Effector CD4-positive, alpha-beta T cell (primary cell): ENCODE measurements around the gene PAPSS2.

Experiments used
- DNase-seq: peaks from one replicate; pipeline ENCODE4 v3.0.0-alpha.2; 2020

The PAPSS2 gene

DNA sequence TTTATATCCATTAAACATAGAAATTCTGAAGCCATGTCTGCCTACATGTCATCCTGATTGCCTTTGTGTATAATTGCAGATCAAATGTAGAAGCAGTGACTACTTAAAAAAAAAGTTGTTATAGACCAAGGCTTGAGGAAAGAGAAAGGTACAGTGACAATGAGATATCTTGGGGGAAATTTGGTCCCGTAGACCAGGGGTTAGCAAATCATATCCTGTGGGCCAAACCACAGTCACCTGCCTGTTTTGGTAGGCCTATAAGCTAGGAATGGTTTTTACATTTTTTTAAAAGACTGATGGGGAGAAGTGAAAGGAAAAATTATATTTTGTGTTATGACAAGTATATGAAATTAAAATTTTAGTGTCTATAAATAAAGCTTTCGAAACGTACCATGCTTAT, 12.9 kb downstream of the PAPSS2 start:
- no peak for DNase-seq

DNA sequence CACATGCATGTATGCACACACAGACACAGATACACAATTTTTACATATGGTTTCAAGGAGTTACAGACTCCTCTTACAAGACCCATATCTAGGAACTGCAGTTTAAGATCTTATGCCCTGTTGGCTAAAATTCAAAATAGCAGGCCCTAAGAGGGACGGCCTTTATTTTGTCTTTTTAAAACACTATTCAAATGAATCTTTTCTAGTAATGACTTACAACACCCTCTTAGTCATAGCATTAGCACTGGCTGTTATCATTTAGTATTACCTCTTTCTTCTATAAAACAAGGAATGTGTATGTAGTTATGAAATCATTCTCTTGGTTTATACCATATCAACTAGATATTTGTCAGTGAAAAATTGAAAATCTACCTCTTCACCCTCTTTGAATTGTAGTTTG, 15.3 kb downstream of the PAPSS2 start:
- no peak for DNase-seq

DNA sequence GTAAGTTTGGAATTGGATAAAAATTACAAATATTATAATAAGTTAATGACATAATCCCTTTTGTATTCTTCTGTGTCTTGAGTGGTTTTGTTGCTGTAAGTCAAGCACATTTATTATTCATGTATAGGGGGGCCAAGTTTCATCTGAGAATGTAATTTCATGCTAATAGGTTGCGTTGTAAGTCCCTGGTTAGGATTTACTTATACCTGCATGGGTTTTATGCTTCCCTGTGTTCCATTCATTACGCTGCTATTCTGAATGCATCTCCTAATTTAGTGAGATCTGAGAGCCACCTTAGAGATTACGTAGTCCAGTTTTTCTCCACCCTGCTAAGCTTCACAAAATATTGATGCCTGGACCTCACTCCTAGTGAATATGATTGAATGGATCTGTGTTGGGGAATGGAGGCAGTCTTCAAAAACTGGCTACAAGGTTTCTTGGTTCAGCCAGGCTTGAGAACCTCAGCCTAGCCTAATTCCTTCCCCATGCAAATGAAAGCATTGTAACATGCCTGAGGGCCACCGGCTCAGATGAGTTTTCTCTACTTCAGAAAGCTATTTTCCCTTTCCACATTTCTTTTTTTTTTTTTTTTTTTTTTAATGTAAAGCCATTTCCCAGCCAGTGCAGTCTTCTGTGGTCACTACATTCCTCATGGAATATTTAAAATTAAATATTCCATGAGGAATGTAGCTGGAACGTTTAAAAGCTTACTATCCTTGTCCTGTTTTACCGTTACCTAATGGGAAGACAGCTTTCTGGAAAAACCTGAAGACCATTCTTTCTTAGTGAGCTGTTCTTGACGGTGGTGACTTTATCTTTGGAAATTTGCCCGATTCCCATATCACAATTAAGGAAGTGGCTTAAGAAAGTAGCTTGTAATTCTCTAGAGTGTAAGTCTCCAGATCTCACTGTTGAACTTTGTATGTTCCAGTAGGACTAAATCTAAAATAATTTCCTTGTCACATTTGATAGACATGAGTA, 16.0 kb downstream of the PAPSS2 start:
- DNase-seq: no peak

DNA sequence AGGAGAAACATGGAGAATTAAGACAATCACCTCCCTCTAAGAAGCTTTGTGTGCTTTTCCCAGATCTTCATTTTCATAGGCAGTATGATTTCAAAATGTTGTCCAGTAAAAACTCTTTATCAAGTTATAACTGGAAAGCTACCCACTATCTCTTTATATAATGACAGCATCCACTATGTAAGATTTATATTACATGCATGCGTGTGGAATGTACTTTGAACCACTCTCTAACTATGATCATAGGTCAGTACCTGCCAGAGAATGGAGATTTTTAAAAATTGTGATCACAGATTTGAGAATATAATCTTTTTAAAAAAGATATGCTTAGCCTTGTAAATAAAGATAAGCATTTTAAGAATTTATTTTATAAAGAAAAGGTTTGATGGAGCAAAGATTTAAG, 17.9 kb downstream of the PAPSS2 start:
- DNase-seq: no peak

DNA sequence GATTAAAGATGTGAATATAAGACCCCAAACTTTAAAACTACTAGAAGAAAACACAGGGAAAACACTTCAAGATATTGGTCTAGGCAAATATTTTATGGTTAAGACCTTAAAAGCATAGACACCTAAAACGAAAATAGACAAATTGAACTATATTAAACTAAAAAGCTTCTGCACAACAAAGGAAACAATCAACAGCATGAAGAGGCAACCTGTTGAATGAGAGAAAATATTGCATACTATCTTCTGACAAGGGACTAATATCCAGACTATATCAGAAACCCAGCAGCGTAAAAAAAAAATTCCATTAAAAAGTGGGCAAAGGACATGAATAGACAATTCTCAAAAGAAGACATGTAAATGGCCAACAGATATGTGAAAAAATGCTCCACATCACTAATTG, 18.6 kb downstream of the PAPSS2 start:
- no peak for DNase-seq

DNA sequence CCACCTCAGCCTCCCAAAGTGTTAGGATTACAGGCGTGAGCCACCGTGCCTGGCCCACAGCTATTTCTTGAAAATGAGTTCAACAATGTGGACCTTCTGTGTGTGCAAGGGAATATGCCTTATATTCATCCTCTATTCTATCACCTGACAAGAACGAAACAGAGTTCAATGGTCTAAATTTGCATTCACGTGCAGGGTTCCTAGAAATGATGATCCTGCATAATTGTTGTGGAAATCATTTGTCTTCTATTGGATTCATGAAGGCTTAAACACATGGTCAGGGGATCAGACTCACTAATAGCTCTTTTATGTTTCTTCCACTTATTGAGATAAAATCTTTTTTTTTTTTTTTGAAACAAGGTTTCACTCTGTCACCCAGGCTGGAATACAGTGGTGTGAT, 23.7 kb downstream of the PAPSS2 start:
- DNase-seq: no peak

DNA sequence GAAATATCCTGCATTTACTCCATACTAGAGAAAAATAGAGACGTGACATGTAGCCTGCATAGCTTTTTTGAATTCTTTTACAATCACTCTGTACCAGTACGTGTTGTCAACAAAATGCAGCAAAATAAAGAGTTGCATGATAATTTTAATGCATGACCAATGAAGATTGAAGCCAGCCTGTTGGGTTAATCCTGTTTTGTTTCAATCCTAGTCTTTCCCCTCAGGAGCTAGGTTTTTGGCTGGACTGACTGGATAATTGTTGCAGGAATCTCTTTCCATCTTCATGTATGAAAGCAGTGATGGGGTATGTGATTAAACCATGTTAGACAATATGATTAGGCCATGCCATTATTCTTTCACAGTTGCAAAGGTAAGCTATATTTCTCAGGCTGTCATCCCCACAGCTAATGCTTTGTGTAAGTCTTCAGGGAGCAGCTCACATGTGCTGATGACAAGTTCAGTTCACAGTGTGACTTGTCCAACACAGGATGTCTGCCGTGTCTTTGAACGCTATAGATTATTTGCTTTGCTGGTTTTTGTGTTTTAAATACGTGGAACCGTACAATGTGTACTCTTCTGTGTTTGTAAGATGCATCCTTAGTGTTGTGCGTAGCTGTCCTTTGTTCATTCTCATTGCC, 24.4 kb downstream of the PAPSS2 start:
- no peak for DNase-seq

DNA sequence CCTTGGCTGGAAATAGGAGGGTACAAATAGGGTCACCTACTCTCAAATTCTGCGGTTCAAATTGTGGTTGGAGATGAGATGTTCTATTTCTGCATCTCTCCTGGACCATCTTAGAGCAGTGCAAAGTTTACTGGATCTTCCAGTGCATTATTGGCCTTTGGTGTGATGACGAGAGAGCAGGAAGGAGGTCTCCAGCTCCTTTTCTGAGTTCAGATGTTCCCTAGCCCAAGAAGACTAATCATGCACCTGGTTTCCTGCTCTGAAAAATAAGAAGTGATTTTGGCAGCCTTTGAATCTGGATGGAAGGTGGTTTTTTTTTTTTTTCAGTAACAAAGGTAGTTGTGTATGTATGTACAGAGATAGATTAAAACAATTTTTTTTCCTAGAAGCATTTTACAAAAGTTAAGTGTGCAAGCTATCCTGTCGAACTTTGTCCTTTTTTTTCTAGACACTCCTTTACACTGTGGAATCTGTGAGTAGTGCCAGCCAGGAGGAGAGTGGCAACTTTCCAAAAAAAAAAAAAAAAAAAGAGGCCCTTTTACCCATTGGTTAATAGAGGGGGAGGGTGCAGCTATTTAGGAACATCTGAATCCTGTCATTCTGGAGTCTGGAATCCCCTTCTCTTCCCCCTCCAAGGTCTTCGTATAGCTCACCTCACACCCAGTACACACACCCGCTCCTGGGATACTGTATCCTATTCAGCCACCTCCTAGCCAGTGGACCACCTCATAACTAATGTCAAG, 26.3 kb downstream of the PAPSS2 start:
- no peak for DNase-seq

DNA sequence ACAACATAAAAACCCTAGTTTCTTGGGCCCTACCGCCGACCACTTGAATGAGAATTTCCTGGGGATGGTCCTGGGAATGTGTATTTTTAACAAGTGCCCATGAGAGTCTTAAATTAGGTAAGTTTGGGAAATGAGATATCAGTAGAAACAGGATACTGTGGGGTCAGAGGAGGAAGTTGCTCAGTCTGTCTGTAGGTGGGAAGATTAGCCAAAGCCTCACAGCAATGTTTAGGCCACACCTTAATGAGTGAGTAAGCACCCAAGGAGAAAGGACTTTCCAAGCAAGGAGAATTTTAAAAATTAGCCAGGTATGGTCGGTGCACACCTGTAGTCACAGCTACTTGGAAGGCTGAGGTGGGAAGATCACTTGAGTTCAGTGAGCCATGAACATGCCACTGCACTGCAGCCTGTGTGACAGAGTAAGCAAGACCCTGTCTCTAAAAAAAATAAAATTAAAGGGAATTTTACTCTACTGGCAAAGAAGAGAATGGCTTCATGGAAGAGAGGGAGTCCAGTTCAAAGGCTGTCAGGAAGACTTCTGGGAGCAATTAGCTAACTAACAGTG, 31.9 kb downstream of the PAPSS2 start:
- DNase-seq: no peak

DNA sequence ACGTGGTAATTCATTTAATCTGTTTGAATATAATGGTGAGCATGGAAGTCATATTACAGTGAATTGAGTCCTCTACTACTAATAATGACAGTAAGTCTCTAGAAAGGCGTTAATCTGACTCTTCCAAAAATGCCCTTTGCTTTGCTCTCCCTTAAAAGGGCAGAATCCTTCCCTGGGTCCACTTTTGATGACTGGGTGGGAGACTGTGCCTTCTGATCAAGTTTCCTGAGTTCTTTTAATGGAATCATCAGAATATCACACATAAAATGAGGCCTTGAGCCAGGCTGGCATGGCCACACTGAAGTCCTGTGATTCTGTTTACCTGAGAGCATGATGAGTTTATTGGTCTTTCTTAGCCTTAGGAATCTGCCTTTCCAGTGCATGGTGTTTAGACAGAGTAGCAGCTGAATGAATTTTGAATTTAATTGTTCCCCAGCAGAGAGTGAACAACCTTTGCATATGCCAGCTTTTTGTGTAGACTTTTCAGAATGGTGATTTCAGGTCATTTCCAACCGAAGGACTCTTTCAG, 33.3 kb downstream of the PAPSS2 start:
- DNase-seq: no peak

DNA sequence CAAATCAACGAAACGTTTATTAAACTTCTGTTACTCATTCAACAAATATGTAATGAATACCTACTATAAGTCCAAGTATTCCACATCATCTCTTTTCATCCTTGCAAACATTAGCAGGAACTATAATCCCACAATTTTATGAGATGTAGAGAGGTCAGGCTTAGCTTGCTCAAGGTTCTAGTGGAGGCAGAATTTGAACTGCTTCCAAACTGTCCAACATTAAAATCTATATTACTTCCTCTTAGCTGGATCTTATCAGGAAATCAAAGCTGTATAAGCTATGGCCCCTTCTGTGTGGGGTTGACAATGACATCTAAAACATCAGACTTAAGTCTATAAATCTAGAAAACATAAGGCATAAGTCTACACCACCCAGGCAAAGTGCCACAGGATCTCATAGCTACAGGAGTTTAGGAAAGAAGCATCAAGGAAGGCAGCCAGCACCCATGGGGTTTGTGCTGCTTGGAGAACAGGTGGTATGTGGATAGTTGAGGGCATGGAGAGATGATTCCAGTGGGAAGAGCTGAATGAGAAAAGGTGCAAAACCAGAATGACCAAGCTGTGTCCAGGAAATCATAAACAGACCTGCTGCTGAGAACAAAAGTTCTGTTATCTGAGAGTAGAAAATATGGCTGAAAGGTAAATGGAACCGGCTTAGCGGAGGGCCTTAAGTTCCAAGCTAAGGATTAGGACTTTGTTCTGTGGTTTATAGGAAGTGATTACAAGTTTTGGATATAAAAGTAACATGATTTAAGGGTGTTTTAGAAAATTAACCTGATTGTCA, 34.5 kb downstream of the PAPSS2 start:
- DNase-seq: no peak

DNA sequence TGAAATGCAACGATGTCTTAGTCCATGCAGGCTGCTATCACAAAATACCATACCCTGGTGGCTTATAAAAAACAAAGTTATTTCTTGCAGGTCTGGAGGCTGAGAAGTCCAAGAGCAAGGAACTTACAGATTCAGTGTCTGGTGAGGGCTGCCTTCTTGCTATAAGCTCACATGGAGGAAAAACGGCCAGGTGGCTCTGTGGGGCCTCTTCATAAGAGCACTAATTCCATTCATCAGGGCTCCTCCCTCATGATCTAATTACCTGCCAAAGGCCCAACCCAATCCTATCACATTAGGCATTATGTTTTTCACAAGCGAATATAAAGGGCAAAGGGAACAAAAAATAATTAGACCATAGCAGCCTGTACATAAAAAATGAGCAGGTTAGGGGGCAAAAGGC, 35.4 kb downstream of the PAPSS2 start:
- DNase-seq: no peak

DNA sequence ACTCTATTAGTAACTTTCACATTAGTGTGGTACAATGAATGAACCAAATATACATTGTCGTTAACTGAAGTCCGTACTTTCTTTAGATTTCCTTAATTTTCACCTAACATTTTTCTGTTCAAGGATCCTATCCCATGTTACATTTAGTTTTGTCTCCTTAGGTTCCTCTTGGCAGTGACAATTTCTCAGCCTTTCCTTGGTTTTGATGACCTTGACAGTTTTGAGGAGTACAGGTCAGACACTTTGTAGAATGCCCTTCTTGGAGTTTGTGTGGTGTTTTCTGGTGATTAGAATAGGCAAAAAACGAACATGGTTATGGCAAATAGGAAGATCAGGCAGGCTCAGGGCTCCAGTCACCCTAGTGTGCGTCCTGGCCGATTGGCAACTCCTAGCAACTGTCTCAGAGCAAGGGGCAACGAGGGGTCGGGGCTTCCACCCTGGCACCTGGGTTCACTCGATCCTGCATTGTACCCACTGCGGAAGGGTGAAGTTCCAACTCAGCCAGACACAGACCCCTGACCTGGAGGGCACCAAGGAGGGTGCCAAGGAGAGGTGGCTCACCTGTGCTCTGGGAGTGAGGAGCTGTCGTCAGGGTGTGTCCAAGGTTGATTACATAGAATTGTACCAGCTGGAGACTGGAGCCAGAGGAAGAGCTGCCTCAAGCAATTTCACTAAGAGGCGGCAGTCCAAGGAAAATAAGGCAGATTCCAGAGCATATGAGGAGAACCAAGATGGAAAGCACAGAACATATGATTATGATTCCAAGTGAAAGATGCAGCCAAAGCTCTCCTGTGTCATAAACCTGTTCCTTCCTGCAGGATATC, 37.5 kb downstream of the PAPSS2 start:
- DNase-seq: no peak

DNA sequence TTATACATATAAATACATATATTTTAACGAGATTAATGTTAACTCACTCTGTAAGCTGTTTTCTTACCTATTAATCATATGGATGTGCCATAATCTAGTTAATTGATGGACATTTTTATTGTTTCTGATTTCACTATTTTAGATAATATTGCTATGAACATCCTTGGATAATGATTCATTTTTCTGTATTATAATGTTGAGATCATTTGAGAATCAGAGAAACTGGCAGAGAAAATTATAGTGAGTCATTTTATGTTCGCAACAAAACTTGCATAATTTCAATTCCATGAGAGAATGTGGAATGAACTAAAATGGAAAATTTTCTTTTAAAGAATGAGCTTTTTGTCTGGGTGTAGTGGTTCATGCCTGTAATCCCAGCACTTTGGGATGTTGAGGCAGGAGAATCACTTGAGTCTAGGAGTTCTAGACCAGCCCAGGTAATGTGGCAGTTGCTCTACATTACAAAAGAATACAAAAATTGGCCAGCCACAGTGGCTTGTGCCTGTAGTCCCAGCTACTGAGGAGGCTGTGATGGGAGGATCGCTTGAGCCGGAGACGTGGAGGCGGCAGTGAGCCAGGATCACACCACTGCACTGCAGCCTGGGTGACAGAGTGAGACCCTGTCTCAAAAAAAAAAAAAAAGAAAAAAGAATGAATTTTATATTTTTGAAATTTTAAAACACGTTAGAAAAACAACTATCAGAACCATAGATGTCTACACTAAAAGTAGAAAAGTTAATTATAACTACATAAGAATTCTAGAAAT, 40.5 kb downstream of the PAPSS2 start:
- DNase-seq: no peak

DNA sequence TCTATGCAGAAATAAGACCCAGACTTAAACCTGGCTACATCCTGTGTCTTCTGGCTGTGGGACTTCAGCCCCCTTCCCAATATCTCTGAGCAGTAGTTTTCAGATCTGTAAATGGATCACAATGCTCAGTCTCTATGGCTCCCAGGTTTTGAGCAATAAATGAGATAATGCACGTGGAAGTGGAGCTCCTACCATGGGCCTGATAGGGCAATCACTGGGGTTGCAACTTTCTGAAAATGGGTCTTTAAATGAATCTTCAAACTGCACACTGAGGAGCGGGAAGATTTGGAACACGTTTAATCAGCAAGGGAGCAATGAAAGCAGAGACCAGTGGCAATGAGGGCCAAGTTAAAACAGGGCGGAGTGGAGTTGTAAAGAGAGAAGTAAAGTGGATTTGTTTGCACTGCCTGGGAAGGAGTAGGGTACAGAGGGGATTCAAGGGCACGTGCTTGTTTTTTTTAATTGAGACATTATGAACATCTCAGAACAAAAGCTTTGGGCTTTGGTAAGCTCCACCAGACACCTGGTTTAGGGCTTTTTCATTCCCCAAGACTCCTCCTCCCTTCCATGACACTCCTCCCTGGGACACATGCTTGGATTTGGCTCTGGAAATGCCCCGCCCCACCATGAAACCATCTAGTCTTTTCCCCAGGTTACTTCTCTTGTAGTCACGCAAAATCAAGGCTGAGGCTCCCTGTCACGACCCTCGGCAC, 42.7 kb downstream of the PAPSS2 start:
- DNase-seq: no peak

DNA sequence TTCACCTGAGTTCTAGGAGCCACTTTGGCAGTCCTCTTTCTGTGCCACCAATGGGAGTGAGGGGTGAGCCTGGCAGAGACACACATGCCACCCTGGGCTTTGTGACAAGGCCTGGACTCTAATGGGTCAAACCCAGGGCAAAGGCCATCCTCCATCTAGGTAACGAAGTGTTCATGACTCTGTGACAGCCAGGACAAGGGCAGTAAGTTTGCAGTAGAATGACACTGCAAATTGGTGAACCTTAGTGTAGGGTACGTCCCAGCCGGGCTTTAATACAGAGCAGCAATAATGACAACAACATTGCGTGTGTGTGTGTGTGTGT, 43.3 kb downstream of the PAPSS2 start:
- DNase-seq: no peak

DNA sequence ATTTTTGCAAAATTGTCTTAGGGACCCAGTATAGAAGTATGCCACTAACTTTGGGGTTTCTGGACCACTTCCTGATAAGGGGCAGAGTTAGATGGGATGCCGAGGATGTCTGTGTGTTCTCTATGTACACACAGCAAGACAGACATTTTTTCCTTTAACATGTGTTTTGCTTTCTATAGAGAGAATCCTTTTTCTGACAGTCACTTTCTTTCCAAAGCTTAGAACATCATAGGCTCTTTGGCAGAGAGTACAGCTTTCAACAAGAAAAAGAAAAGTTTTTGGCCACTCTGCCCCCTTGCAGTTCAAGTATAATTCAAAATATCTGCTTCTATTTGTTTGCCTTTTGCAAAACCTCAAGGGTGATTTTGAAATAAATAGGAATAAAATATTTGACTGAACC, 44.1 kb downstream of the PAPSS2 start:
- DNase-seq: no peak

DNA sequence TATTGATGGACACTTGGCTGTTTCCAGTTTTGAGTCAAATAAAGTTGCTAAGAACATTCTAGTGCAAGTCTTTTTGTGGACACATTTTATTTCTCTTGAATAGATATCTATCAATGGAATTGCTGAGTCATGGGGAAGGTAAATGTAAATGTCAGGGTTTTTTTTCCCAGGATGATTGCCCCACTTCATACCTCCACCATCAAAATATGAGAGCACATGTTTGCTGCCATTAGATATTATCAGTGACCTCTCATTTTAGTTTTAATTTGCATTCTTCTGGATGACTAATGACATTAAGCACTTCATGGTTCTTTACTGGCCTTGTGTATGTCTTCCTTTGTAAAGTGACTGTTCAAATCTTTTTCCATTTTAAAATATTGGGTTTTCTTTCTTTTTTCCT, 45.7 kb downstream of the PAPSS2 start:
- DNase-seq: no peak

DNA sequence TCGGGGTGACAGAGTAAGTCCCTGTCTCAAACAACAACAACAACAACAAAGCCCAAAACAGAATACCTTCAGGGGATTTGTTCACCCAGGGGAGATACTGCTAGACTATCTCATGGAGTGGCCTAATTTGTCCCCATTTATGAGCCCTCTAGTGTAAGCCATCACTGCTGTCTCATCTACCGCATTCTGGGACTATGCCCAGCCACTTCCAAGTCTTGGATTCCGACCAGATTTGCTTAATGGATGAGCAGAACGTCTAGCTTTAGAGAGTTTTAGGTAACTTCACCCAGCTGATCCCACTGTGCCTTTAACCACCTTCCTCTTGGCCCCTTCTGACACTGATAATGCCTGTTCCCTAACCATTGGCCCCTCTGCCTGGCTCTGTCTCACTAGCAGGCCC, 47.1 kb downstream of the PAPSS2 start:
- no peak for DNase-seq

DNA sequence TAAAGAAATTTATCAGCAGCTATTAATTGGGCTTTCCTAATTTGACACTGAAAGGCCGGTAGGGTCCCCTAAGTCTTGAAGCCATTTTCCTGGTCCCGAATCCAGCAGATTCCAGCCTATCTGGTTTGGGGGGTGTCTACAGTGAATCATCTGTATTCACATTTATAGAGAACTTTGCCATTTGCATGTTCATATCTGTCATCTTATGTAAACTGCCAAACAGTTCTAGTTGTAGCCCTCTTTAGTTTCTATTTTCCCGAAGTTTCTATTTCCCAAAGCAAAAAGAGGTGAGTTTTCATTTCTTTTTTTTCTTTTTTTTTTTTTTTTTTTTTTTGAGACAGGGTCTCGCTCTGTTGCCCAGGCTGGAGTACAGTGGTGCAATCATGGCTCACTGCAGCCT, 47.6 kb downstream of the PAPSS2 start:
- DNase-seq: no peak
